Mammary epithelial cell (primary cell): ENCODE results near the gene CMYA5.

ENCODE experiments used
- EZH2 ChIP-seq: IDR thresholded peaks from 2 replicates; pipeline ENCODE4 v1.6.1; 2012; ENCODE audit warnings: low read length, inconsistent platforms, borderline replicate concordance
- TF ChIP-seq, protein P1 (sequence below), 2 donors: IDR thresholded peaks in 1 of 2; conservative IDR thresholded peaks in 1 of 2; 2 replicates each; pipeline ENCODE4 v1.5.1; 2011 to 2012; ENCODE audit warnings: inconsistent platforms in 2 of 2, low read length in 2 of 2, mild to moderate bottlenecking in 2 of 2, control low read depth in 1 of 2, low read depth in 1 of 2; ENCODE audit not compliant: insufficient read depth in 1 of 2; ENCODE audit errors: extremely low read depth in 1 of 2

DNA sequence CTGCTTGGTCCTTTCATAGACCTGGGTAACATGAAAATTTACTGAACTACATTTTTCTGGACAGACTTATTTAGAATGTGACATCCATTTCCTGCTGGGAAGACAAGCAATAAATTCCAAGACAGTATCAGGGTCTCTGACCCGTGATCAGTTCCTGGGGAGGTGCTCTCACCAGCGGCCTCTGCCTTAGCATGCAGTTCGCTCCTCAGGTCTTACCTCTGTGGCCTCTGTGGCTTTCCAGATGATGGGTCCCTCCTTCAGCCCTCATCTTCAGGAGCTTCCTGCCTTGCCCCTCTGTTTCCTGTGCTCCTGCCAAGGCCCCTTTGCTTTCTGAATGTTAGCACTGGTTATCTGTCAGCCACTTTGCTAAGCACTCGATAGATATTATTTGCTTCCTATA is 66.4 kb downstream of the CMYA5 start:
- TF ChIP-seq, protein P1, sequence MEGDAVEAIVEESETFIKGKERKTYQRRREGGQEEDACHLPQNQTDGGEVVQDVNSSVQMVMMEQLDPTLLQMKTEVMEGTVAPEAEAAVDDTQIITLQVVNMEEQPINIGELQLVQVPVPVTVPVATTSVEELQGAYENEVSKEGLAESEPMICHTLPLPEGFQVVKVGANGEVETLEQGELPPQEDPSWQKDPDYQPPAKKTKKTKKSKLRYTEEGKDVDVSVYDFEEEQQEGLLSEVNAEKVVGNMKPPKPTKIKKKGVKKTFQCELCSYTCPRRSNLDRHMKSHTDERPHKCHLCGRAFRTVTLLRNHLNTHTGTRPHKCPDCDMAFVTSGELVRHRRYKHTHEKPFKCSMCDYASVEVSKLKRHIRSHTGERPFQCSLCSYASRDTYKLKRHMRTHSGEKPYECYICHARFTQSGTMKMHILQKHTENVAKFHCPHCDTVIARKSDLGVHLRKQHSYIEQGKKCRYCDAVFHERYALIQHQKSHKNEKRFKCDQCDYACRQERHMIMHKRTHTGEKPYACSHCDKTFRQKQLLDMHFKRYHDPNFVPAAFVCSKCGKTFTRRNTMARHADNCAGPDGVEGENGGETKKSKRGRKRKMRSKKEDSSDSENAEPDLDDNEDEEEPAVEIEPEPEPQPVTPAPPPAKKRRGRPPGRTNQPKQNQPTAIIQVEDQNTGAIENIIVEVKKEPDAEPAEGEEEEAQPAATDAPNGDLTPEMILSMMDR (conservative IDR thresholded peaks at IDR 0.05 in 1 of 2, IDR thresholded peaks at IDR 0.05 in 1 of 2; ENCODE audit: extremely low read depth in 1 of 2, insufficient read depth in 1 of 2, low read depth in 1 of 2, low read length in 2 of 2), result no peak
- no peak for TF ChIP-seq EZH2
